HL-60 (cell line): ENCODE results near the gene COG8.

Experiments
- DNase-seq, 2 experiments: peaks; one replicate each; pipeline ENCODE4 v3.0.0-alpha.2; 2010 to 2020; ENCODE audit warnings: low read depth in 1 of 2, low spot score in 1 of 2
- H3K27ac ChIP-seq: fragments of 250-450 bp; sonication (Bioruptor Pico); replicated peaks from 2 replicates; pipeline ENCODE4 v1.5.1; 2020; ENCODE audit warnings: mild to moderate bottlenecking, moderate library complexity
- H3K27me3 ChIP-seq: fragments of 250-450 bp; sonication (Bioruptor Pico); 2 replicates; pipeline ENCODE4 v1.5.1; 2021; ENCODE audit warnings: mild to moderate bottlenecking, moderate library complexity; ENCODE audit not compliant: insufficient read depth, poor library complexity, severe bottlenecking
- H3K4me3 ChIP-seq: replicated peaks from 2 replicates; pipeline ENCODE4 v1.5.1; 2011; ENCODE audit warnings: mild to moderate bottlenecking, control low read depth, low read length; ENCODE audit not compliant: insufficient read depth
- CTCF ChIP-seq: IDR thresholded peaks from one replicate; pipeline ENCODE4 v1.5.1; 2011; ENCODE audit warnings: low read length, control low read depth, inconsistent platforms; ENCODE audit not compliant: insufficient read depth
- GABPA ChIP-seq: IDR thresholded peaks from 2 replicates; pipeline ENCODE4 v1.6.1; 2012; ENCODE audit warnings: low read depth
- POLR2AphosphoS5 ChIP-seq: IDR thresholded peaks from 2 replicates; pipeline ENCODE4 v1.6.1; 2012; ENCODE audit warnings: low read depth
- REST ChIP-seq: IDR thresholded peaks from 2 replicates; pipeline ENCODE4 v1.6.1; 2012; ENCODE audit warnings: low read depth; ENCODE audit not compliant: insufficient replicate concordance
- SPI1 ChIP-seq: IDR thresholded peaks from 2 replicates; pipeline ENCODE4 v1.6.1; 2012; ENCODE audit warnings: low read depth, mild to moderate bottlenecking, borderline replicate concordance

COG8 gene

GRCh38 chr16:69277413-69277812 is 62.0 kb downstream of the COG8 start:
- no peaks in the 10 kb centered on the region for H3K27me3 ChIP-seq
- H3K4me3 ChIP-seq: no peak overlapping the region
- TF ChIP-seq GABPA (no peak), CTCF (no peak), SPI1 (no peak), POLR2AphosphoS5 (no peak), REST (no peak)
- H3K27ac ChIP-seq: no peak overlapping the region
- no peak for DNase-seq
